HG03159 (cell line): Measurements from ENCODE around the gene NPHP4.

ENCODE experiments used
- ATAC-seq: cut with Tn5 transposase; IDR thresholded peaks from one replicate; pipeline ENCODE4 v1.9.1; 2021; ENCODE audit warnings: mild to moderate bottlenecking, moderate library complexity; ENCODE audit not compliant: unreplicated experiment

NPHP4 gene

GRCh38 chr1:5974631-5975030 is 17.6 kb downstream of the NPHP4 start:
- no peak for ATAC-seq

GRCh38 chr1:5973771-5974170 is 18.5 kb downstream of the NPHP4 start:
- ATAC-seq: no peak

GRCh38 chr1:5972198-5972520 is 20.1 kb downstream of the NPHP4 start:
- no peak for ATAC-seq

DNA sequence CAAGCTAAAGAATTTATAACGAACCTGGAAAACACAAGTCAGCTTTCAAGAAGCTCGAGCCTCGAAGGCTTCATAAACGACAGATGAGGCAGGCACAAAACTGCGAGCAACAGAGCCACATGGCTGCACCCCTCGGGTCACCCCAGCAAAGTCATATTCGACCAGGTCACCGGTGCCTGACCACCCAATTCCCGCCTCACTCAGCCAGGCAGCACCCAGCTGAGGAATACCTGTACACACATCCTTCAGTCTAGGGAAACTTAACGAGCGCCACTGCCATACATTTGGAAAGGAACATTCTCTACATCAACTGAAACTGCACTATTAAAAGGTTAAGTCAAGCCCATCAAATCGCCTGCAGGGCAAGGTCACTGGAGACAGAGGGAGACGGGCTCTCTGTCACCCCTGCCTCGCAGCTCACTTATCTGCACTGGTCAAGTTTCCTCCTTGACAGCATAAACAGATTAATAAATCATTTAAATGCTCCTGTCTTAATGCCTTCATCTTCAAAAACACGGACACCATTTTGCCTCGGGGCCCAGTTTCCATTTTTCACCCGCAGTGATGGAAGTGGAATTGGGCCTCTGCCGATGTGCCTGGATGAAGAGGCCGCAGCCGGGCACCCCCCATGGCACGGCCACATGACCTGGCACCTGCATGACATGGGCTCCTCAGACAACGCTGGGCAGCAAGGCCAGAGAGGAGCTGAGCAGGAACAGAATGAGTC is 20.6 kb downstream of the NPHP4 start:
- no peak for ATAC-seq

- no peak for ATAC-seq
Observed at GRCh38 chr1:5970610-5971273, 21.5 kb downstream of the NPHP4 start.

DNA sequence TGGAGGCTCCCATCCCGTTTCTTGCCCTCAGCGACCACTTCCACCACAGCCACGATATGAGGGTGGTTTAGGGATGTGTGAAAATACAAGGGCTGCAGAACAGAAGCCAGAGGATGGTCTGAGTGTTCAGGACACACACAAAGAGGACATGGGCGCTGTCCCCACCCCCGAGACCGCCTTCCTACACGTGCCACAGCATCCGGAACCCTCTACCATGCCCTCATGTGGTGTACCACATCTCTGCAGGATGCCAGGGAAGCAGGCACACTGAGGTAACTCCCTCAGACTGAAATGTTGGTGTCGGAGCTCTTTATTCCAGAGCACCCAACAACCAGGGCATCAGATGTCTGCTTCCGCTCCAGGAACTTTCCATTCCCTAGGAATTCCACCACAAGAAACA is 23.1 kb downstream of the NPHP4 start:
- ATAC-seq: no peak

- no peak for ATAC-seq
Observed at GRCh38 chr1:5968161-5968736, 24.0 kb downstream of the NPHP4 start.

DNA sequence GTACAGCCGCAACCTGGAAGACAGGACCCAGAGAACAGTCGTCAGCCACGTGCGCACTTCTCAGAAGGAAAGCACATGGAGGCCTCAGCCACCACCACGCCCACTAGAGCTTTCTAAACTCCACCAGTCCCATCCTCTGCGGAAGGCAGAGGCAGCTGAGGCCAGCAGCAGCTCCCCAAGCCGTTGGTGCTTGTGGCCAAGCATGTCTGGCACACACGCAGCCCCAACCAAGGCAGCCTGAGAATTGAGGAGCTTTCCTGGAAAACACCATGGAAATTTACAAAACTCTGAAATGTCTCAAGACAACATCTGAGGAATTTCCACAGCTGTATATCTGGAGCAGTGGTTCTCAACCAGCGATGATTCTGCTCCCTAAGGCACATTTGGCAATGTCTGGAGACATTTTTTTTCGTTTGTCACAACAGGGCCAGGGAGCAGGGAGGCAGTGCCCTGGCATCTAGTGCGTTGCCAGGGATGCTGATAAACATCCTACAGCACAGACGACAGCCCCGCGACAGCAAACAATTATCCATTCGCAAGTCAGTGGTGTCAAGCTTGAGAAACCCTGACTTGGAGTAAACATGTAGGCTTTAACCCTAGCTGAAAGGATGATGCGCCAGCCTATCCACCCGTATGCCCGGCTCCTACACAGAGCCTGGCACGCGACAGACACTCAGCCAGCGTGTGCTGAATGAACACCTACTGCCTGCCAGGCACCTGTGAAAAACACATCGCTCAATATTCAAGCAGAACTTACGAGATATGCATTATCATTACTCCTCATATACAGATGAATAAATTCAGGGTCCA is 24.7 kb downstream of the NPHP4 start:
- no peak for ATAC-seq

DNA sequence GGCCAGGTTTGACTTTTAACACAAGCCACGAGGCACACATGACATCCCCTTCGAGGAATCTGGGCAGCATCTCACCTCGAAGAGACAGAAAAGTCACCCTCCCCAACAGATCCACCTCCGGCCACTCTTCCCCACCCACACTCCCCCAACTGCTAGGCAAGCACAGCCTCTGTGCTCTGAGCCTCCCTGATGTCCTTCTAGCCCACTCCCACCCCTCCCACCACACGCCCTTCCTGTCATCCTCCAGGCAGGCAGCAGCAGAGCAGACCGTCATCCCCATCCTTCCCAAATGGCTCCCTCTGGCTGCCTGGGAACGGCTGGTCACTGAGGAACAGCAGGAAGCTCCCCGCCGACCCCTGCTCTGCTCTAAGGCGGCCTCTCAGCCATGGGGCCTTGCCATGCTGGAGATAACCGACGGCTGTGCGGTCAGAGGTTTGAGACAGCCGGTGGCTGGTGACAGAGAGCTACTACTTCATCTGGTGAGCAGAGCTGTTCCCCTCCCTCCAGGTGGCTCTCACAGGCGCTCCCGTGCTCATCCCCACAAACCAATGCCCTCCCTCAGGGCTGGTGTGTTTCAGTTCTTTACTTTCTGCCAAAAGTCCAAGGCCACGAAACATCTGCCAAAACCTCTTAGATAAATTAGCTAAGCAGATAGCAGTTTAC is 25.6 kb downstream of the NPHP4 start:
- no peak for ATAC-seq

DNA sequence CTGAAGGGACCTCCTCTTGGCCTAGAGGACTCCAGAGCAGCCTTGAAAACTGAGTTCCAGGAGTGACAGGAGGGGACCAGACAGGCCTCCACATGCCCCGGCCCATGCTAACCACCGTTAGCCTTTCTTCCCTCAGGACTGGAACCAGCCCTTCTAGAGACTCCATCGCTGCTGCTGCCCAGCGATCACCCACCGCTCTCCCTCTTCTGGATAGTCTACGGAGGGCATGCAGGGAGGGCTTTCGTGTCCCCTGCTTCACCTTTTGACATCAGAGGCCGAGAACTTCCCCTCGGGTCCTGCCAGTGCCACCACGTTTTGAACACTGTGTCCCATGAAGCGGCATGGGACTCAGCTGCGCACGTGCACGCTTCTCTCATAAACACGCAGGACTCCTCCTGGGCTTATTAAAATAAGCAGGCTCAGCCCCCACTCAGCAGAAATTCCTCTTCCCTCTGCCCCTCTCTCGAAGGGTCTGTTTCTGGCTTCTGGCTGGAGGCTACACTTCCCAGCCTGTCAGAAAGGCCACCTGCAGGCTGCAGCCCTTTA is 26.6 kb downstream of the NPHP4 start:
- no peak for ATAC-seq

DNA sequence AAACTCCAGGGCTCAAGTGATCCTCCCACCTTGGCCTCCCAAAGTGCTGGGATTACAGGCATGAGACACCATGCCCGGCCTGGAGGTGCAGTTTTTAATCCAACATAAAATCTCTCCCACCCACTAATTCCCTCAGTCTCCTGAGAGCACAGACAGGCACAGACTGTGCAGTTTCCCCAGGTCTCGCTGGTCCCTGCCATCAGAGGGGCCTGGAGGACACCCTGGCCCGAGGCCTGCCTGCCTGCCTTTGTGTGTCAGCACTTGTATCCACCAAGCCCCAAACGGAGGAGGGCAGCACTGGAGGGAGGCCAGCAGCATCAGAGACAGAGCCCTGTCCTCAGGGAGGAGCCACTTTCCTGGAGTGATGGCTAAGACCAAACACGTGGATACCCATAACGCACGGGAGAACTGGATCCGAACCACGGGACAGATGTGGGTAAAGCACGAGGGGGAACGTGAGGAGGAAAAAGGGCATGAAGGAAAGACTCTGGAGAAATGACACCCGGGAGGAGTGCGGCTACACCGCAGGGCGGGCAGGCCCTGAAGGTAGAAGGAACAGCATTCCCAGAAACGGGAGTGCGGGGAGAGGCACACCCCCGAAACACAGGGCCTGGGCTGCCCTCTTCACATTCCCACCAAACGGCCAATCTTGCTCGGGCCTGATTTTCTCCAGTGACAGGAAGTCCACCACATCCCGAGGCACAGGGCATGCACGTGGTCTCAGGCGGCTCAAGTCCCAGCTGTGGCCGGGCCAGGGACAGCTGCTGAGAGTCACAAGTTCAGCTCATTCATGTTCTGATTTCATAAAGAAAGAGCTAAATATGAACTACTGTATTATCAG is 29.7 kb downstream of the NPHP4 start:
- no peak for ATAC-seq

GRCh38 chr1:5961601-5962000 is 30.6 kb downstream of the NPHP4 start:
- no peak for ATAC-seq

- ATAC-seq: no peak
Observed at GRCh38 chr1:5960336-5960735, 31.9 kb downstream of the NPHP4 start.

- no peak for ATAC-seq
Observed at GRCh38 chr1:5959667-5960230, 32.5 kb downstream of the NPHP4 start.

DNA sequence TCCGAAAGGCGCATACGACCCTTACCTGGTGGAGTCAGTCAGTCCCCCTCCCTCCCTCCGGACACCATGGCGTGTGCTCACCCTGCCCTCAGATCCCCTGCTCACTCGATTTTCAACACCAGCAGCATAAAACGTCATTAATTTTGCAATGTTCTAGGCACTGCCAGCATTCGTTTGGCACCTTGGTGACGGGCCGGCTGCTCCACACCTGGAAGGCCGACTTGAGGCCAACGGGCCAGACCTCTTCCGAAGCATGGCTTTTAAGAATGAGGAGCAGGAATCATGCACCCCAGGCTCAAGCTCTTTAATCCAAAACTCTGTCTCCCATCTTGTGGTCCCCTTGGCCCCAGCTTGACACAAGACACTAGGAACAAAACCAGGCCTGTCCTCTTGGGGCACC is 33.1 kb downstream of the NPHP4 start:
- no peak for ATAC-seq

- no peak for ATAC-seq
Observed at GRCh38 chr1:5956022-5956830, 36.0 kb downstream of the NPHP4 start.

DNA sequence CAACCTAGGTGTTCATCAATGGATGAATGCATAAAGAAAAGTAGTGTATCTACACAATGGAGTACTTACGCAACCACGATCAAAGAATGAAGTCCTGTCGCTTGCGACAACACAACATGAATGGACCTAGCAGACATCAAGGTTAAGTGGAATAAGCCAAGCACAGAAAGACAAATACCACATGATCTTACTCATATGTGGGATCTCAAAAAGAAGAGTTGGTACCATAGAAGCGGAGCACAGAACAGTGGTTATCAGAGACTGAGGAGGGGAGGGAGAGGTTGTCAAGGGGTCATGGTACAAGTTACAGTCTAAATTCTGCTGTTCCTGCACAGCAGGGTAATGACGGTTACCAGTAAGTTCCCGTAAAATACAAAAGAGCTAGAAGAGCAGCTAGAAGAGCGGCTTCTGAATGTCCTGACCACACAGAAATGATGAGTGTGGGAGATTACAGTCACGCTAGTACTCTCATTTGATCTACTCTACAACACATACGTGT is 36.7 kb downstream of the NPHP4 start:
- ATAC-seq: no peak

GRCh38 chr1:5954964-5955363 is 37.3 kb downstream of the NPHP4 start:
- no peak for ATAC-seq

DNA sequence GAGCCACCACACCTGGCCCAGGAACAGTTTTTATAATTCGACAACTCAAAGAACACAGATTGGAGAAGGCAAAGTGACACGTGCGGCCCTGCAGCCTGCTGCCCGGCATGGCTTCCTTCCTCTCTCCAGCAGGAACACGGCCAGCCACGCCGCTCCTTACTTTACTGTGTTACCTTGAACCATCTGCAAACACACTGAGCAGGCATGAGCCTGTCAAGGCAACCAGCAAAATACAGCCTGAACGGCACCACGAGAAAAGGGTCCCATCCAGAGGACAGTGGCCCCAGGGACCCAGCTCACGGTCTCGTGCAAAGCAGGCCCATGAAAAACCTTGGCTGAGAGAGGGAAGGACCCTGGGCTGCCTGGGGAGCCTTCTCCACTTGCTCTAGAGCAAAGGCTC is 38.8 kb downstream of the NPHP4 start:
- ATAC-seq: no peak
